HuH-7.5 (cell line): ENCODE results near the gene RPUSD1.
"Not testable (repeated sequence)": the region's sequence is repeated elsewhere in the genome, so short reads cannot be mapped to it uniquely, and the experiment has no call there.

Experiments
- DNase-seq: peaks from one replicate; pipeline ENCODE4 v3.0.0; 2011; ENCODE audit warnings: low spot score

RPUSD1 gene, protein sequence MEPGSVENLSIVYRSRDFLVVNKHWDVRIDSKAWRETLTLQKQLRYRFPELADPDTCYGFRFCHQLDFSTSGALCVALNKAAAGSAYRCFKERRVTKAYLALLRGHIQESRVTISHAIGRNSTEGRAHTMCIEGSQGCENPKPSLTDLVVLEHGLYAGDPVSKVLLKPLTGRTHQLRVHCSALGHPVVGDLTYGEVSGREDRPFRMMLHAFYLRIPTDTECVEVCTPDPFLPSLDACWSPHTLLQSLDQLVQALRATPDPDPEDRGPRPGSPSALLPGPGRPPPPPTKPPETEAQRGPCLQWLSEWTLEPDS

DNA sequence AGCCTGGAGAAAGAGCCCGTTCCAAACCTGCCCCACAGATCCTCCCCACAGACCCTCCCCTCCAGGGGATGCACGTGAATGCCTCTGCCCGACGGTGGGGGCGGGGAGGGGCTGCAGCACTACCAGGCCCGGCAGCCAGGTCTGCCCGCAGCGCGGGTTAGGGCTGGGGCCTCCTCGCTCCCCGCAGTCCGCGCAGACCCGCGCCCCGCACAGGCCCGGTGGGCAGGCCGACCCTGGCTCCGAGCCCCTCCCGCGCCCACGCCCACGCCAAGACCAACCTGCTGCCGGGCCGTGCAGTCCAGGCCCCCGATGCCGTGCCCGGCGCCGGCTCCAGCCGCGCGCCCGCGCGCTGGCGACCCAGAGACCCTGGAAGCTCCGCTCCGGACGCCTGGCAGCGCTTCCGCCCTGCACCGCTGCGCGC, at the start of gene RPUSD1:
RPUSD1 (minus strand) TSS at position 404 of the 421 bp plus-strand sequence. CDS start 644 bp downstream, outside the sequence.
- DNase-seq = no peak

DNA sequence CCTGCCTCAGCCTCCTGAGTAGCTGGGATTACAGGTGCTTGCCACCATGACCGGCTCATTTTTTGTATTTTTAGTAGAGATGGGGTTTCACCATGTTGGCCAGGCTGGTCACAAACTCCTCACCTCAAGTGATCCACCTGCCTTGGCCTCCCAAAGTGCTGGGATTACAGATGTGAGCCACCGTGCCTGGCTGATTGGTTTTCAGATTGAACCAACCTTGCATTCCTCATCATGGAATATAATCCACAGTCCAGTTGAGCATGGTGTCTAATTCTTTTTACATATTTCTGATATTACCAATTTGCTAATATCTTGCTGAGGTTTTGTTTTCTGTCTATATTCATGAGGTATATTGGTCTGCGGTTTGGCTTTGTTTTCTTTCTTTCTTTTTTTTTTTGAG, 48.6 kb upstream of the RPUSD1 start:
- DNase-seq = not testable (repeated sequence)

GRCh38 chr16:836221-836620, 48.0 kb upstream of the RPUSD1 start:
- no peak for DNase-seq

GRCh38 chr16:835373-835772, 47.2 kb upstream of the RPUSD1 start:
- no peak for DNase-seq

- no peak for DNase-seq
These were observed 45.2 kb upstream of the RPUSD1 start for GRCh38 chr16:833411-833810.

DNA sequence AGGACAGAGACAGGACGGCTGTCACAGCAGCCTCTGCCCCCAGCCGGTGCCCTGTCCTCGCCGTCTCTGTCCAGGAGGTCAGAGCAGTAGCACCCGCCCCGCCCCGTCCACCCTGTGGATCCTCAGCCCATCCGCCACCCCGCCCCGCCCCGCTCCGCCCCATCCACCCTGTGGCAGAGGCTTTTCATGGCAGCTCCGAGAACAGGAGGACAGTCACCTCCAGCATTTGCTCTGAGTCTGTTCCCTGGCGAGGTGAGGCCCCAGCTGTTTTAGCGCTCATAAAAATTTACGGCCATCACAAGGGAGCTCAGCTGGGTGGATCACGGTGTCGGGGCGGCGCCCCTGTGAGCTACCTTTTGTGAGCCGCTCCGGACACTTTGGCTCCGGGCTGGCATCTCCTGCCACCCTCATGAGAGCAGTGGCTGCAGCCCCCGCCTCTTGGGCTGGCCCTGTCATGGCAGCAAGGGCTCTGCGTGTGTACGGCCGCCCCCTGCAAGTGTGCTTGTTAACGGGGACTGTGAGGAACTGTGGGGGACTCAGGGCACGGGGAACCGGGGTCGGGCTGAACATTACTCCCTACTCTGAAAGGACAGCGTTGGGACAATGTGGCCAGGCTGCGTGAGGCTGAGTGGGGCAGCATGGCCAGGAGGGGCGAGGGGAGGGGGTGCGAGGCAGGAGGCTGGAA, 44.6 kb upstream of the RPUSD1 start:
- DNase-seq = no peak

DNA sequence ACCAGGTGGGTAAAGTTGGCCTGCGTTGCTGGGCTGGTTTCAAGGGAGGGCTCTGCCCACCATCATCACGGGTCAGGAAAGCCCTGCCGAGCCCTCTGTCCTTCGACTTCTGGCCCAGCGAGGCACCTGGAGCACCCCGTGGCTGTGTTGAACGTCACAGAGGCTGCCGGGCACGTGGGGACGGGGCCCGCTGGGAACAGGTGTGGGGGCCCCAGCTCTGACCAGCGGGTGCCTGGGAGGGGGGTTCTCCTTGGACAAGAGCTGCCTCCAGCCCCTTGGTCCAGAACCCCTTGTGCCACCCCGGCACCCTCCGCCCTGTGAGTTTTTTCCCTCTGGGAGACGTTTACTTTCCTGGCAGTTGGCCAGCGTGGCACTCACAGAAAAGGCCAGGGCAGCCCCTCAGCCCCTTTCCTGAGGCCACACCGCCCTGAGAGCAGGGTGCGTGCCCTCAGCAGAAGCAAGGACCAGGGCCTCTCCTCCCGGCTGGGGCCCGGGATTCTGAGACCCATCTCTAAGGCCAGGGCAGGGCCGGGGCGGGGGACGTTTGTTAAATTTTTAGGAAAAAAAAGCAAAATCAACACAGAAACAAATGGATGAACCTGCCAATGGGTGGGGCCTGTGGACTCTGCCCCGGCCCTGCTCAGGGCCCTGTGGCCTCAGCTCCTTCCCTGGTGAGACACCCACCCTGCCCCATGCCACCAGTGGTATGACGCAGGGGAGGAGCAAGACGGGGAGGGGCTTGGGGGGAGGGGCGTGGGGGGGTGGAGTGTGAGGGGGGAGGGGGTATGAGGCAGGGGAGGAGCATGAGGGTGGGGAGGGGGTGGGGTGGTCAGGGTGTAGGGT, 43.6 kb upstream of the RPUSD1 start:
- no peak for DNase-seq

DNA sequence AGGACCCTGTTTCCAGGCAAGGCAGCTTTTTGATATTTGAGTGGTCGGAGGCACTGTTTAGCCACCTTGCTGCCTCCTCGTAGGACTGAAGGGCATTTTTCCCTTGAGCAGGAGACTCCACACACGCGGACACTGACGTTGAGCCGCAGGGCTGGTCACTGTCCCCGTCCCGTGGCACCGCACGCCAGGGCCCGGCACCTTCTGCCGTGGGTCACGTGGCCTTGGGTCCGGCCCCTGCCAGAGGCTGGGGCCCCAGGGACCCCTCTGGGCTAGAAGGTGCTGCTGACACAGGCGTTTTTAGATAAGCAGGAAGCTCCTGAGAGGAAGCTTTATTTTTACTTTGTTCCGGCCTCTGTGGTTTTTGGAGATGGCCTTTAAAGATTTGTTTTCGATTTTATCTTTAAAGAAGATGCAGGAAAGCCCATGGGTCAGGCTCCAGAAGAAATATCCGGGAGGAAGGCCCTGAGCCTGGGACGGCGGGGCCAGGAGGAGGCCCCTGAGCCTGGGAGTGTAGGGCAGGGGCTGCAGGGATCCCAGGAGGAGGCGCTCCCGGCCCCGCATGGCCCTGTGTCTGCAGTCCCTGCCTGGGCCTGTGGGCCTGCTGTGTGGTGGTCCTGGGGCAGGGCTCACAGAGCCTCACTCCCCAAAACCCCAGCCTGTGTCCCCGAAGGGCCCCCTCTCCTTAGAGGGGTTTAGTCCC, 42.8 kb upstream of the RPUSD1 start:
- DNase-seq = no peak

GRCh38 chr16:830107-830870, 42.1 kb upstream of the RPUSD1 start:
- no peak for DNase-seq

DNA sequence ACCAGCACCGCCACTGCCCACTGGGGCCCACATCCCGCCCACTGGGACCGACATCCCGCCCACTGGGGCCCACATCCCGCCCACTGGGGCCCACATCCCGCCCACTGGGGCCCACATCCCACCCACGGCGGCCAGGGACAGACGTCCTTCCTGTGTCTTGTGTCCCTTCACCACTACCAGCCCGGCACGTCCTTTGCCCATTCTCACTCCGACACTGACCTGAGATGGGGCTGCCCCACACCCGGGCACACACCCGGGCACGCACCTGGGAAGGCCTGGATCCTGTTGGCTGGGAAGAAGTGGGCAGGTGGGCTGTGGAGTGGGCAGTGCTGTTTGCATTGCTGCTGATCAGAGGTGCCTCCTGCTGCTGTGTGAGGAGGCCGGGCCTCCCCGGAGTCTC, 40.7 kb upstream of the RPUSD1 start:
- no peak for DNase-seq

- no peak for DNase-seq
These were observed 39.3 kb upstream of the RPUSD1 start for GRCh38 chr16:827513-827912.

GRCh38 chr16:825341-826061, 37.3 kb upstream of the RPUSD1 start:
- DNase-seq = no peak

GRCh38 chr16:824601-825000, 36.4 kb upstream of the RPUSD1 start:
- no peak for DNase-seq

DNA sequence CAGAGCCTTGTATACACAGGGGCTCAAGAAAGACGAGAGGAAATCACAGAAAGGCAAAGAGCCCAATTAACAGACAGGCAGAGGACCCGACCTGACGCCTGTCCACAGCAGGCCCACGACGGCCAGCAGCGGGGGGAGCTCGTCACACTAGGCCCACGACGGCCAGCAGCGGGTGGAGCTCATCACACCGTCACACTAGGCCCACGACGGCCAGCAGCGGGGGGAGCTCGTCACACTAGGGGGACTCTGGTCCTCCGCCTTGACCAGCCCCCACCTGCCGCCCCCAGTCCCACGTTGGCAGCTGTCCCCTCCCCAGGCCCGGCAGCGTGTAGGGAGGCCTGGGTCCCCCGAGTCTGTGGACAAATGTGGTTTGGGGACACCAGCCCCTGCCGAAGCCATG, 36.0 kb upstream of the RPUSD1 start:
- no peak for DNase-seq

DNA sequence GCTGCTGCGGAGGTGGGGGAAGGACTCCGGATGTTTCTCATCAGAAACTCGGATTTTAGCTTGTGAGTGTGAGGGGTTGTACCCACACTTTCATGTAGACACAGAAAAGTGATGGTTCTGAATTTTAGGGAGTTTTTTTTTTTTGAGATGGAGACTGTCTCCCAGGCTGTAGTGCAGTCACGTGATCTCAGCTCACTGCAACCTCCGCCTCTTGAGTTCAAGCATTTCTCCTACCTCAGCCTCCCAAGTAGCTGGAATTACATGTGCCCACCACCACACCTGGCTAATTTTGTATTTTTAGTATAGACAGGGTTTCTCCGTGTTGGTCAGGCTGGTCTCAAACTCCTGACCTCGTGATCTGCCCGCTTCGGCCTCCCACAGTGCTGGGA, 34.7 kb upstream of the RPUSD1 start:
- DNase-seq = no peak

- DNase-seq = no peak
These were observed 34.2 kb upstream of the RPUSD1 start for GRCh38 chr16:822174-822908.

GRCh38 chr16:821751-822150, 33.6 kb upstream of the RPUSD1 start:
- DNase-seq = no peak

GRCh38 chr16:820748-821147, 32.6 kb upstream of the RPUSD1 start:
- DNase-seq = no peak

- not testable (repeated sequence) for DNase-seq
These were observed 31.8 kb upstream of the RPUSD1 start for GRCh38 chr16:820044-820408.
